ENCODE results near the gene CAMSAP2.

GRCh38 chr1:200780545-200781369 lies 42.1 kb downstream of the CAMSAP2 start:
- TF ChIP-seq, protein P1, sequence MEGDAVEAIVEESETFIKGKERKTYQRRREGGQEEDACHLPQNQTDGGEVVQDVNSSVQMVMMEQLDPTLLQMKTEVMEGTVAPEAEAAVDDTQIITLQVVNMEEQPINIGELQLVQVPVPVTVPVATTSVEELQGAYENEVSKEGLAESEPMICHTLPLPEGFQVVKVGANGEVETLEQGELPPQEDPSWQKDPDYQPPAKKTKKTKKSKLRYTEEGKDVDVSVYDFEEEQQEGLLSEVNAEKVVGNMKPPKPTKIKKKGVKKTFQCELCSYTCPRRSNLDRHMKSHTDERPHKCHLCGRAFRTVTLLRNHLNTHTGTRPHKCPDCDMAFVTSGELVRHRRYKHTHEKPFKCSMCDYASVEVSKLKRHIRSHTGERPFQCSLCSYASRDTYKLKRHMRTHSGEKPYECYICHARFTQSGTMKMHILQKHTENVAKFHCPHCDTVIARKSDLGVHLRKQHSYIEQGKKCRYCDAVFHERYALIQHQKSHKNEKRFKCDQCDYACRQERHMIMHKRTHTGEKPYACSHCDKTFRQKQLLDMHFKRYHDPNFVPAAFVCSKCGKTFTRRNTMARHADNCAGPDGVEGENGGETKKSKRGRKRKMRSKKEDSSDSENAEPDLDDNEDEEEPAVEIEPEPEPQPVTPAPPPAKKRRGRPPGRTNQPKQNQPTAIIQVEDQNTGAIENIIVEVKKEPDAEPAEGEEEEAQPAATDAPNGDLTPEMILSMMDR (IDR thresholded peaks at IDR 0.05; ENCODE audit: insufficient read depth, low read length, poor library complexity, severe bottlenecking), result no peak
- no peak for TF ChIP-seq EZH2phosphoT487 (conservative IDR thresholded peaks at IDR 0.05; ENCODE audit: low read length)

Data from SU-DHL-6 (cell line).